Tibial nerve (tissue), 4 donors: ENCODE results near the gene OR6V1. TPM values are rescaled to one million over a fixed set of nuclear protein-coding genes. Genes with fewer than 3 reads are reported as not detected.

Experiments used
- DNase-seq, 2 donors: peaks; one replicate each; pipeline ENCODE4 v3.0.0-alpha.2; 2019; ENCODE audit warnings: low spot score in 2 of 2
- H3K27ac ChIP-seq, 4 donors: fragments of 200-600 bp; sonication (generic) in 3 of 4; one replicate each; pipeline ENCODE4 v1.5.1; 2017 to 2019; ENCODE audit warnings: mild to moderate bottlenecking in 1 of 4
- H3K27me3 ChIP-seq, 2 donors: fragments of 200-600 bp; sonication (generic) in 1 of 2; one replicate each; pipeline versions ENCODE4 v1.5.1 to v1.6.0; 2017 to 2019
- H3K36me3 ChIP-seq, 3 donors: fragments of 200-600 bp; sonication (generic); one replicate each; pipeline ENCODE4 v1.5.1; 2018 to 2019
- H3K4me1 ChIP-seq, 4 donors: fragments of 200-600 bp; sonication (generic) in 3 of 4; one replicate each; pipeline ENCODE4 v1.5.1; 2017 to 2019
- H3K4me3 ChIP-seq, 4 donors: fragments of 200-600 bp; sonication (generic) in 3 of 4; one replicate each; pipeline ENCODE4 v1.5.1; 2017 to 2019; ENCODE audit warnings: mild to moderate bottlenecking in 1 of 4, moderate library complexity in 1 of 4
- H3K9me3 ChIP-seq, 4 donors: fragments of 200-600 bp; sonication (generic) in 3 of 4; one replicate each; pipeline ENCODE4 v1.5.1; 2017 to 2019
- EP300 ChIP-seq, 2 donors: sonication (generic); formaldehyde crosslinking; IDR thresholded peaks; one replicate each; pipeline ENCODE4 v1.6.1; 2017; ENCODE audit warnings: antibody characterized with exemption in 2 of 2, mild to moderate bottlenecking in 1 of 2
- POLR2A ChIP-seq, 2 donors: fragments of 450-650 bp; IDR thresholded peaks; one replicate each; pipeline ENCODE4 v1.6.1; 2017; ENCODE audit warnings: antibody characterized with exemption in 2 of 2, mild to moderate bottlenecking in 2 of 2, moderate library complexity in 2 of 2
- WGBS, 2 donors: methylation state at CpG; one replicate each; pipeline ENCODE4 v1.1.5; 2018; 5-methylcytosine and 5-hydroxymethylcytosine counted together
- total RNA-seq, 4 donors: library from RNA; depleted of rRNA; stranded (reverse); fragments of >200 nt; gene quantifications; one replicate each; pipeline ENCODE4 v1.1.0, GENCODE V29; 2016
- TF ChIP-seq, protein P1 (sequence below), 5 experiments: fragments of 200-600 bp in 3 of 5; fragments of 450-650 bp in 2 of 5; sonication (generic) in 3 of 5; IDR thresholded peaks; one replicate each; pipeline ENCODE4 v1.5.1; 2016 to 2019; ENCODE audit warnings: antibody characterized with exemption in 5 of 5, mild to moderate bottlenecking in 3 of 5, moderate library complexity in 2 of 5

Gene OR6V1
- total RNA-seq, 4 donors from 2014 or later: not detected

DNA sequence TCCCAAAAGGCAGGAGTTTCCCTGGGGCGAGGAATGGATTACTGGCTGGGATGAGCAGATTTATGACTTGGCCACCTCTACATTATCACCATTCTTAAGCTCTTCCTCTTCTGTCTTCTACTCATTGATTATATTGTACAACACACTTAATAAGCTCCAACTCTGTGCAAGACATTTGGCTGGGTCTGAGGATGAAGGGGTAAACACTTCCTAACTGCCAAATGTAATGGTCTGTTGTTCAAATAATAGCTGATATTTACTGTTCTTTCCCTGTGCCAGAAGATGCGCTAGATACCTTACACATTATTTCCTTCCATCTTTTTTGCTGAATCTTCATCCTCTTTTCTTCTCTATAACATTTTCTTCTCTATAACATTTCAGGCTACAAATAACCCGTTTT is 11.6 kb downstream of the OR6V1 start:
- 84 to 85% methylated on average over 3 of the region's 3 CpGs for WGBS, 2 donors

DNA sequence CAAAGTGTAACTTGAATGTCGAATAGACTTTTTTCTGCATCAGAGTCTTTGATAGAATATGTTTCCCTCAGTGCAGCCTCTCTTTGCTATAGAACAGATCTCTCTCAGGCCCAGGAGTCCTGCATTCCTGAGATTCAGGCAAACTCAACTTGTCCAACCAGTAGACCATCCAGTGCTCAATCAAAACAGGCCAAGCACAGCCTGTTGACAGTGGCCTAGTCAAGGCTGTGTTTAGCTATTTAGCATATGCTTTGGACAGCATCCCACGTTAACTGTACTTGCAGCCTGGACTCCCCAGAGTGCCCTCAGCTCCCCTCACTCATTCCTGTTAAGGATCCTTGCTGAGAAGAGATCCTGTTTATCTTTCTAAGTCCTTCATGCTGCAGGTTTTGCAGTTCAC is 16.3 kb downstream of the OR6V1 start:
- WGBS, 2 donors: 70 to 74% methylated on average over 2 of the region's 2 CpGs
- H3K9me3 ChIP-seq: no peaks in the 10 kb centered on the region

More for the DNA sequence above, 11.6 kb downstream of the OR6V1 start:
- no peak for TF ChIP-seq POLR2A (IDR thresholded peaks at IDR 0.05)
- TF ChIP-seq, protein P1, sequence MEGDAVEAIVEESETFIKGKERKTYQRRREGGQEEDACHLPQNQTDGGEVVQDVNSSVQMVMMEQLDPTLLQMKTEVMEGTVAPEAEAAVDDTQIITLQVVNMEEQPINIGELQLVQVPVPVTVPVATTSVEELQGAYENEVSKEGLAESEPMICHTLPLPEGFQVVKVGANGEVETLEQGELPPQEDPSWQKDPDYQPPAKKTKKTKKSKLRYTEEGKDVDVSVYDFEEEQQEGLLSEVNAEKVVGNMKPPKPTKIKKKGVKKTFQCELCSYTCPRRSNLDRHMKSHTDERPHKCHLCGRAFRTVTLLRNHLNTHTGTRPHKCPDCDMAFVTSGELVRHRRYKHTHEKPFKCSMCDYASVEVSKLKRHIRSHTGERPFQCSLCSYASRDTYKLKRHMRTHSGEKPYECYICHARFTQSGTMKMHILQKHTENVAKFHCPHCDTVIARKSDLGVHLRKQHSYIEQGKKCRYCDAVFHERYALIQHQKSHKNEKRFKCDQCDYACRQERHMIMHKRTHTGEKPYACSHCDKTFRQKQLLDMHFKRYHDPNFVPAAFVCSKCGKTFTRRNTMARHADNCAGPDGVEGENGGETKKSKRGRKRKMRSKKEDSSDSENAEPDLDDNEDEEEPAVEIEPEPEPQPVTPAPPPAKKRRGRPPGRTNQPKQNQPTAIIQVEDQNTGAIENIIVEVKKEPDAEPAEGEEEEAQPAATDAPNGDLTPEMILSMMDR (IDR thresholded peaks at IDR 0.05): no peak
- TF ChIP-seq EP300 (IDR thresholded peaks at IDR 0.05): no peak
- DNase-seq: no peak
- no peak overlapping the region for H3K4me3 ChIP-seq
- H3K27ac ChIP-seq: no peak overlapping the region
- no peaks in the 10 kb centered on the region for H3K4me1 ChIP-seq
- no peaks in the 10 kb centered on the region for H3K36me3 ChIP-seq
- no peaks in the 10 kb centered on the region for H3K9me3 ChIP-seq
- H3K27me3 ChIP-seq: no peaks in the 10 kb centered on the region

DNA sequence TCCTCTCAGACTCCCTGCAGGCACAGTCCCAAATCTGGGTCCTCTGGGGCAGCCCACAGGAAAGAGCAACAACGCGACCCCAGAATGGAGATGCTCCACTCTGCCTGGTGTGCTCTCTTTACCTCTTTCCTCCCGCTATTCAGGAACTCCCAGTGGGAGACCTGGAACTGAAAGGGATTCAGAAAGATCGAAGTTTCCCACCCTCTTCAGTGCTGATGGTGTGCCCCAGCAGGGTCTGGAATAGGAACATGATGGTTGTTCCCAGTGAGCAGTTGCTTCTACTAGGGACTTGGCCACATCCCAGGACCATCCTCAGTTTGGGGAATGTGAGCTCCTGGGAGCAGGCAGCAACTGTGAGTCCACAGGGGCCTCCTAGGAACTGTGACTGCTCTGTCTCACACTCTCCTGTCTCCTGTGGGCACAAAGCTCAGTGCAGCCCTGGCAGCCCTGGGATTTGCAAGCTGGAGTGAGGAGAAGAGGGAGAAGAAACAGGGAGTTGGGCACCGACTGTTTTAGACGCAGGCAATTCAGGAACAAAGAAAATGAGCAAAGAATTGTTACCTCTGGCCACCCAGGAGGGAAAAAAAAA is 17.9 kb downstream of the OR6V1 start:
- H3K9me3 ChIP-seq: no peaks in the 10 kb centered on the region
- no peaks in the 10 kb centered on the region for H3K36me3 ChIP-seq
- TF ChIP-seq EP300 (IDR thresholded peaks at IDR 0.05): no peak
- TF ChIP-seq, protein P1 (IDR thresholded peaks at IDR 0.05): no peak
- no peak for TF ChIP-seq POLR2A (IDR thresholded peaks at IDR 0.05)
- H3K27ac ChIP-seq: no peak overlapping the region
- 52 to 57% methylated on average over 6 of the region's 6 CpGs for WGBS, 2 donors
- no peaks in the 10 kb centered on the region for H3K27me3 ChIP-seq
- DNase-seq: no peak
- H3K4me1 ChIP-seq: no peaks in the 10 kb centered on the region
- H3K4me3 ChIP-seq: no peak overlapping the region

More for the DNA sequence above, 16.3 kb downstream of the OR6V1 start:
- Histone ChIP-seq H3K4me3 (no peak overlapping the region), H3K27ac (no peak overlapping the region), H3K36me3 (no peaks in the 10 kb centered on the region), H3K4me1 (no peaks in the 10 kb centered on the region), H3K27me3 (no peaks in the 10 kb centered on the region)
- TF ChIP-seq, protein P1 (IDR thresholded peaks at IDR 0.05): no peak
- no peak for DNase-seq

DNA sequence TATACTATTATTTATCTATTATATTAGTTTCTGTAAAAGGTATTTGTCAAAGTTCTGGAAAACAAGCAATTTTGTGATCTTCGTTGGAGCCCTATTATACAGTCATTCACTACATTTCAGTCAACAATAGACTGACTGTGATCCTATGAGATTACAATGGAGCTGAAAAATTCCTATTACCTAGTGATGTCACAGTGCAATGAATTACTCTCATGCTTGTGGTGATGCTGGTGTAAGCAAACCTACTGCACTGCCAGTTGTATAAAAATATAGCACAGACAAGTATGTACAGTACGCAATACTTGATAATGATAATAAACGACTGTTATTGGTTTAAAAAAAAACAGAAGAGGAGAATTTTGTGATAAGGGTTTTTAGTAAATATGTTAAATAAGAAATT is 21.4 kb downstream of the OR6V1 start:
- Histone ChIP-seq H3K4me1 (no peaks in the 10 kb centered on the region), H3K27ac (no peak overlapping the region), H3K36me3 (no peaks in the 10 kb centered on the region), H3K27me3 (no peaks in the 10 kb centered on the region), H3K9me3 (peaks cover 0 to 12% (median 0%) of the 10 kb centered on the region in 4 donors), H3K4me3 (no peak overlapping the region)
- TF ChIP-seq, protein P1 (IDR thresholded peaks at IDR 0.05): no peak
- TF ChIP-seq POLR2A (IDR thresholded peaks at IDR 0.05): no peak
- TF ChIP-seq EP300 (IDR thresholded peaks at IDR 0.05): no peak
- no peak for DNase-seq
- WGBS, 2 donors: 74 to 78% methylated on average over 3 of the region's 3 CpGs

DNA sequence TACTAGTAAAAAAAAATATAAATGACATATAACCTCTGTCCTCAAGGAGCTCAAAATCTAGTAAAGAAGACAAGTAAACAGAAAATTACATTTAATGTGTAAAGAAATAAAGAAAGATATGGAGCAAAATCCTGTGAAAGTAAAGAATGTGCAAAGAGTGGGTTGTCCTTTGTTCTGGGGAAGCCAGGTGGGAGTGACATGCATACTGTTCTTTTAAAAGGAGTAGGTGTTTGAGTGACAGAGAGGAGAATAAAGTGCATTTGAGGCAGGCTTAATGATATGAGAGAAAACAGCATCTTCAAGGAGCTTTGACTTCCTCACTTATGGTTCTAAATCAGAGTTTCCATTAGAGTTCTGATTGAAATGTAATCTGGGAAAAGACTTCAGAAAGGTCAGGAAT is 22.0 kb downstream of the OR6V1 start:
- no peak for DNase-seq
- H3K4me3 ChIP-seq: no peak overlapping the region
- no peaks in the 10 kb centered on the region for H3K27me3 ChIP-seq
- no peaks in the 10 kb centered on the region for H3K4me1 ChIP-seq
- peaks cover 0 to 17% (median 0%) of the 10 kb centered on the region in 4 donors for H3K9me3 ChIP-seq
- TF ChIP-seq POLR2A (IDR thresholded peaks at IDR 0.05) (no peak), EP300 (IDR thresholded peaks at IDR 0.05) (no peak)
- TF ChIP-seq, protein P1 (IDR thresholded peaks at IDR 0.05): no peak
- no peak overlapping the region for H3K27ac ChIP-seq
- H3K36me3 ChIP-seq: no peaks in the 10 kb centered on the region
